CD4-positive, CD25-positive, alpha-beta regulatory T cell (primary cell): Measurements from ENCODE around the gene SLC9A3. TPM values are rescaled to one million over a fixed set of nuclear protein-coding genes. Genes with fewer than 3 reads are reported as not detected.

Experiments used
- polyA plus RNA-seq, 4 donors: library from polyadenylated mRNA; unstranded; fragments of 300-500 nt; fragmentation: Illumina TruSeq; gene quantifications; one replicate each; pipeline ENCODE4 v1.2.3, GENCODE V29; 2021
- total RNA-seq: library from RNA; stranded (reverse); gene quantifications from one replicate; pipeline ENCODE4 v1.2.3, GENCODE V29; 2022

The SLC9A3 gene
- total and polyA plus RNA-seq, 5 donors from 2014 or later, result 2.0 to 3.1 (median 2.8) TPM

Other genes with a start within 250 kb of the SLC9A3 start
- gene AHRR, start 202.7 kb downstream of the SLC9A3 start, total RNA-seq, result 4.5 TPM
- gene AHRR, start 202.7 kb downstream of the SLC9A3 start, polyA plus RNA-seq, result under 1 TPM; 0.20 to 0.82 (median 0.62) TPM
- 95.4 TPM for gene EXOC3, start 81.3 kb downstream of the SLC9A3 start, total RNA-seq
- 10 to 100 TPM; 23.3 to 52.4 (median 31.9) TPM for gene EXOC3, start 81.3 kb downstream of the SLC9A3 start, polyA plus RNA-seq
- 12.3 TPM for gene CEP72, start 87.9 kb upstream of the SLC9A3 start, total RNA-seq
- 1 to 10 TPM; 3.2 to 5.2 (median 3.8) TPM for gene CEP72, start 87.9 kb upstream of the SLC9A3 start, polyA plus RNA-seq
- gene TPPP, start 168.9 kb upstream of the SLC9A3 start, total RNA-seq, result 12.4 TPM
- under 1 TPM; 0.03 to 0.75 (median 0.16) TPM for gene TPPP, start 168.9 kb upstream of the SLC9A3 start, polyA plus RNA-seq